GM12878 (cell line): ENCODE data around the gene KATNA1. TPM values are rescaled to one million over a fixed set of nuclear protein-coding genes. Genes with fewer than 3 reads are reported as not detected.

ENCODE experiments used
- BACH1 ChIP-seq: fragments of 450-650 bp; IDR thresholded peaks from 2 replicates; pipeline ENCODE4 v1.6.1; 2017; ENCODE audit warnings: mild to moderate bottlenecking, borderline replicate concordance
- CREB1 ChIP-seq: IDR thresholded peaks from 2 replicates; pipeline ENCODE4 v1.6.1; 2012; ENCODE audit warnings: low read depth, mild to moderate bottlenecking, inconsistent platforms
- EP300 ChIP-seq, 2 experiments: fragments of 150-350 bp in 1 of 2; IDR thresholded peaks; 2 replicates each; pipeline ENCODE4 v1.6.1; 2011 to 2012; ENCODE audit warnings: low read depth in 2 of 2, low read length in 2 of 2, borderline replicate concordance in 1 of 2, improper control_type of control experiment in 1 of 2, inconsistent platforms in 1 of 2; ENCODE audit not compliant: control insufficient read depth in 1 of 2
- IKZF1 ChIP-seq: fragments of 450-650 bp; conservative IDR thresholded peaks from 2 replicates; pipeline ENCODE4 v1.6.1; 2017; ENCODE audit warnings: antibody characterized with exemption, mild to moderate bottlenecking
- NFYB ChIP-seq: IDR thresholded peaks from 2 replicates; pipeline ENCODE4 v1.6.1; 2011; ENCODE audit warnings: low read depth, mild to moderate bottlenecking, low read length, improper control_type of control experiment, moderate library complexity; ENCODE audit not compliant: insufficient read depth
- NR2C1 ChIP-seq: fragments of 450-650 bp; IDR thresholded peaks from 2 replicates; pipeline ENCODE4 v1.6.1; 2017; ENCODE audit warnings: antibody characterized with exemption, mild to moderate bottlenecking, moderate library complexity
- NRF1 ChIP-seq: conservative IDR thresholded peaks from 2 replicates; pipeline ENCODE4 v1.6.1; 2011; ENCODE audit warnings: mild to moderate bottlenecking, low read depth, low read length, improper control_type of control experiment
- POLR2AphosphoS2 ChIP-seq: IDR thresholded peaks from 2 replicates; pipeline ENCODE4 v1.6.1; 2011; ENCODE audit warnings: low read depth, mild to moderate bottlenecking, low read length, improper control_type of control experiment, moderate library complexity
- TAF1 ChIP-seq: IDR thresholded peaks from 2 replicates; pipeline ENCODE4 v1.6.1; 2011; ENCODE audit warnings: mild to moderate bottlenecking, low read depth, low read length, borderline replicate concordance
- YY1 ChIP-seq: IDR thresholded peaks from 2 replicates; pipeline ENCODE4 v1.6.1; 2011; ENCODE audit warnings: low read depth, mild to moderate bottlenecking, low read length
- ZNF207 ChIP-seq: fragments of 450-650 bp; IDR thresholded peaks from 2 replicates; pipeline ENCODE4 v1.6.1; 2014; ENCODE audit warnings: antibody characterized with exemption, mild to moderate bottlenecking, borderline replicate concordance
- ZNF217 ChIP-seq: fragments of 450-650 bp; IDR thresholded peaks from 2 replicates; pipeline ENCODE4 v1.6.1; 2017; ENCODE audit warnings: antibody characterized with exemption, mild to moderate bottlenecking
- polyA plus RNA-seq, 11 experiments: library from polyadenylated mRNA; depleted of rRNA in 4 of 11; unstranded in 6 of 11; stranded (reverse) in 5 of 11; fragments of >200 nt; fragmentation: Nextera tagmentation in 4 of 11; fragmentation: Illumina TruSeq in 1 of 11; extraction: Ambion mirVana in 4 of 11; extraction: Trizol in 1 of 11; gene quantifications; 1 replicate in 1 of 11; 2 replicates in 10 of 11; pipeline versions ENCODE4 v1.2.1 to v1.2.3, GENCODE V29; 2011 to 2016; ENCODE audit warnings: inconsistent platforms in 2 of 11, missing spikeins in 2 of 11, low read depth in 1 of 11
- total RNA-seq, 4 experiments: library from RNA; depleted of rRNA in 3 of 4; stranded (reverse); fragments of >200 nt in 3 of 4; fragmentation: Illumina TruSeq in 1 of 4; extraction: Trizol in 1 of 4; gene quantifications; 2 replicates each; pipeline versions ENCODE4 v1.2.1 to v1.2.3, GENCODE V29; 2013 to 2021
- TF ChIP-seq, protein P1 (sequence below): fragments of 450-650 bp; IDR thresholded peaks from 2 replicates; pipeline ENCODE4 v1.6.1; 2017; ENCODE audit warnings: antibody characterized with exemption, mild to moderate bottlenecking, moderate library complexity
- TF ChIP-seq, protein P2 (sequence below), 3 experiments: IDR thresholded peaks in 2 of 3; conservative IDR thresholded peaks in 1 of 3; 2 replicates each; pipeline ENCODE4 v1.5.1; 2011; ENCODE audit warnings: low read depth in 3 of 3, low read length in 3 of 3, mild to moderate bottlenecking in 3 of 3, control low read depth in 2 of 3, moderate library complexity in 2 of 3, inconsistent platforms in 1 of 3, mixed read lengths in 1 of 3; ENCODE audit not compliant: control insufficient read depth in 2 of 3, insufficient read depth in 1 of 3; ENCODE audit errors: extremely low read depth in 1 of 3
- TF ChIP-seq, protein P3 (sequence below): fragments of 450-650 bp; formaldehyde crosslinking; IDR thresholded peaks from 2 replicates; pipeline ENCODE4 v1.4.0; 2020; ENCODE audit warnings: mild to moderate bottlenecking, moderate library complexity

KATNA1 gene
- total and polyA plus RNA-seq, 10 of the 15 experiments (the other 5 are each of a cell fraction or from before 2014, with no cell fraction given), result 15.4 to 35.3 (median 25.1) TPM

DNA sequence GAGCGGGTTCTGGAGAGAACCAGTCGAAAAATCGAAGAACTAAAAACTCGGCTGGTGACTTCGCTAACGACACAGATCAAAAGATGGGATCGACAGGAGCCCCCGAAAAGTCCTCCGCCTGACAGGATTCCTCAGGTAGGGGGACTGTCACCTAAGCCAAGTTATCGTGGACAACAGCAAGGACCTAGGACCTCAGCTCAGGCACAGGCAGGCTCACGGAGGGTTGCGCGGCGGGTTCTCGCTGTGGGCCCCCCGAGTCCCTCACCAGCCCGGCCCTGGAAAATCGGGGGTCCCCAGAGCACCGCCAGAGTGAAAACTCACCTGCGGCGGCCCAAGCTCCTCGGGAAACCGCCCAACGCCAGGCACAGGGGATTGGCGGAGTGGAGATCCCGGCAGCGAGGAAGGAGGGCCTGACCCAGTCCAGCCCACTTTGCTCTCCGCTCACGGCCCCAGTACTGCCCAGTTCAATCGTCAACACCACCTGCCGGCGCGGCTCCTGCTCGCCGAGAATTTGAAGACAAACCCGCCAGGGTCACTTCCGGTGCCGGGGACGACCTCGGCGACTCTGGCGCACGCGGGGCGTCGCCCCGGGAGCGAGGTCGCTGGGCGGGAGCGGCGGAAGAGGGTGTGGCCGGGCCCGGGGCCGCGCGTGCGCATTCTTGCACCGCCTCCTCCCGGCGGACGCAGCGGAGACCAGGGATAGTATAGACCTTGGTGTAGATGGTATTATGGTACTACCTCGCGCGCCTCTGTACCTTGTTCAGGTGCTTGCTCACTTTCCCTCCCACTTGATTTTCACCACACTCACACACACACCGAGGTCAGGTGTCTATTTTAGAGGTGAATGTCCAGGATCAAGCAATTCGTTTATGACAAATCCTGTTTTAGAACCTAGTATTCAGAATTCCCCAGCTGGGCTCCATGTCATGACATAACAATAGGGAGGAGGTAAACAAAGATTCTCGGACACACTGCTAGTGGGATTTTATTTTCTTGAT lies at the start of gene KATNA1 (continued):
- no peak for TF ChIP-seq EP300 (IDR thresholded peaks at IDR 0.05; ENCODE audit: borderline replicate concordance in 1 of 2, control insufficient read depth in 1 of 2, low read depth in 2 of 2, low read length in 2 of 2)
- peak; percentile 62; the same call in 1 of the 2 replicates for TF ChIP-seq BACH1
- peak; percentile 52; the same call in 1 of the 2 replicates for TF ChIP-seq POLR2AphosphoS2
- TF ChIP-seq, protein P1, sequence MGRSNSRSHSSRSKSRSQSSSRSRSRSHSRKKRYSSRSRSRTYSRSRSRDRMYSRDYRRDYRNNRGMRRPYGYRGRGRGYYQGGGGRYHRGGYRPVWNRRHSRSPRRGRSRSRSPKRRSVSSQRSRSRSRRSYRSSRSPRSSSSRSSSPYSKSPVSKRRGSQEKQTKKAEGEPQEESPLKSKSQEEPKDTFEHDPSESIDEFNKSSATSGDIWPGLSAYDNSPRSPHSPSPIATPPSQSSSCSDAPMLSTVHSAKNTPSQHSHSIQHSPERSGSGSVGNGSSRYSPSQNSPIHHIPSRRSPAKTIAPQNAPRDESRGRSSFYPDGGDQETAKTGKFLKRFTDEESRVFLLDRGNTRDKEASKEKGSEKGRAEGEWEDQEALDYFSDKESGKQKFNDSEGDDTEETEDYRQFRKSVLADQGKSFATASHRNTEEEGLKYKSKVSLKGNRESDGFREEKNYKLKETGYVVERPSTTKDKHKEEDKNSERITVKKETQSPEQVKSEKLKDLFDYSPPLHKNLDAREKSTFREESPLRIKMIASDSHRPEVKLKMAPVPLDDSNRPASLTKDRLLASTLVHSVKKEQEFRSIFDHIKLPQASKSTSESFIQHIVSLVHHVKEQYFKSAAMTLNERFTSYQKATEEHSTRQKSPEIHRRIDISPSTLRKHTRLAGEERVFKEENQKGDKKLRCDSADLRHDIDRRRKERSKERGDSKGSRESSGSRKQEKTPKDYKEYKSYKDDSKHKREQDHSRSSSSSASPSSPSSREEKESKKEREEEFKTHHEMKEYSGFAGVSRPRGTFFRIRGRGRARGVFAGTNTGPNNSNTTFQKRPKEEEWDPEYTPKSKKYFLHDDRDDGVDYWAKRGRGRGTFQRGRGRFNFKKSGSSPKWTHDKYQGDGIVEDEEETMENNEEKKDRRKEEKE, result no peak
- peak; percentile 61; the same call in 1 of the 2 replicates for TF ChIP-seq TAF1
- peak; percentile 48; the same call in 1 of the 2 replicates for TF ChIP-seq NFYB
- TF ChIP-seq ZNF207, result peak; percentile 56; the same call in 1 of the 2 replicates
- TF ChIP-seq YY1, result 0 out of 2 replicates have a peak, but pooled peaks have one; percentile 42
- TF ChIP-seq, protein P2, sequence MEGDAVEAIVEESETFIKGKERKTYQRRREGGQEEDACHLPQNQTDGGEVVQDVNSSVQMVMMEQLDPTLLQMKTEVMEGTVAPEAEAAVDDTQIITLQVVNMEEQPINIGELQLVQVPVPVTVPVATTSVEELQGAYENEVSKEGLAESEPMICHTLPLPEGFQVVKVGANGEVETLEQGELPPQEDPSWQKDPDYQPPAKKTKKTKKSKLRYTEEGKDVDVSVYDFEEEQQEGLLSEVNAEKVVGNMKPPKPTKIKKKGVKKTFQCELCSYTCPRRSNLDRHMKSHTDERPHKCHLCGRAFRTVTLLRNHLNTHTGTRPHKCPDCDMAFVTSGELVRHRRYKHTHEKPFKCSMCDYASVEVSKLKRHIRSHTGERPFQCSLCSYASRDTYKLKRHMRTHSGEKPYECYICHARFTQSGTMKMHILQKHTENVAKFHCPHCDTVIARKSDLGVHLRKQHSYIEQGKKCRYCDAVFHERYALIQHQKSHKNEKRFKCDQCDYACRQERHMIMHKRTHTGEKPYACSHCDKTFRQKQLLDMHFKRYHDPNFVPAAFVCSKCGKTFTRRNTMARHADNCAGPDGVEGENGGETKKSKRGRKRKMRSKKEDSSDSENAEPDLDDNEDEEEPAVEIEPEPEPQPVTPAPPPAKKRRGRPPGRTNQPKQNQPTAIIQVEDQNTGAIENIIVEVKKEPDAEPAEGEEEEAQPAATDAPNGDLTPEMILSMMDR (IDR thresholded peaks at IDR 0.05 in 2 of 3, conservative IDR thresholded peaks at IDR 0.05 in 1 of 3; ENCODE audit: control insufficient read depth in 2 of 3, extremely low read depth in 1 of 3, insufficient read depth in 1 of 3, low read depth in 3 of 3, low read length in 3 of 3), result peak in 2 of 3 experiments; percentile 7 to 14; a peak in 1 of 6 replicates
- peak; percentile 66 for TF ChIP-seq IKZF1
- TF ChIP-seq, protein P3, sequence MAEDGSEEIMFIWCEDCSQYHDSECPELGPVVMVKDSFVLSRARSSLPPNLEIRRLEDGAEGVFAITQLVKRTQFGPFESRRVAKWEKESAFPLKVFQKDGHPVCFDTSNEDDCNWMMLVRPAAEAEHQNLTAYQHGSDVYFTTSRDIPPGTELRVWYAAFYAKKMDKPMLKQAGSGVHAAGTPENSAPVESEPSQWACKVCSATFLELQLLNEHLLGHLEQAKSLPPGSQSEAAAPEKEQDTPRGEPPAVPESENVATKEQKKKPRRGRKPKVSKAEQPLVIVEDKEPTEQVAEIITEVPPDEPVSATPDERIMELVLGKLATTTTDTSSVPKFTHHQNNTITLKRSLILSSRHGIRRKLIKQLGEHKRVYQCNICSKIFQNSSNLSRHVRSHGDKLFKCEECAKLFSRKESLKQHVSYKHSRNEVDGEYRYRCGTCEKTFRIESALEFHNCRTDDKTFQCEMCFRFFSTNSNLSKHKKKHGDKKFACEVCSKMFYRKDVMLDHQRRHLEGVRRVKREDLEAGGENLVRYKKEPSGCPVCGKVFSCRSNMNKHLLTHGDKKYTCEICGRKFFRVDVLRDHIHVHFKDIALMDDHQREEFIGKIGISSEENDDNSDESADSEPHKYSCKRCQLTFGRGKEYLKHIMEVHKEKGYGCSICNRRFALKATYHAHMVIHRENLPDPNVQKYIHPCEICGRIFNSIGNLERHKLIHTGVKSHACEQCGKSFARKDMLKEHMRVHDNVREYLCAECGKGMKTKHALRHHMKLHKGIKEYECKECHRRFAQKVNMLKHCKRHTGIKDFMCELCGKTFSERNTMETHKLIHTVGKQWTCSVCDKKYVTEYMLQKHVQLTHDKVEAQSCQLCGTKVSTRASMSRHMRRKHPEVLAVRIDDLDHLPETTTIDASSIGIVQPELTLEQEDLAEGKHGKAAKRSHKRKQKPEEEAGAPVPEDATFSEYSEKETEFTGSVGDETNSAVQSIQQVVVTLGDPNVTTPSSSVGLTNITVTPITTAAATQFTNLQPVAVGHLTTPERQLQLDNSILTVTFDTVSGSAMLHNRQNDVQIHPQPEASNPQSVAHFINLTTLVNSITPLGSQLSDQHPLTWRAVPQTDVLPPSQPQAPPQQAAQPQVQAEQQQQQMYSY, result no peak
- no peak for TF ChIP-seq ZNF217
- peak; percentile 89 for TF ChIP-seq NR2C1
- peak; percentile 66; the same call in 1 of the 2 replicates for TF ChIP-seq CREB1
- peak; percentile 55 for TF ChIP-seq NRF1
- TF ChIP-seq, all 136 proteins: peak for 47
